Retinal pigment epithelial cell (primary cell): ENCODE results near the gene CPNE7.

Experiments
- DNase-seq: peaks from one replicate; pipeline ENCODE4 v3.0.0-alpha.2; 2010; ENCODE audit warnings: low read depth
- H3K4me3 ChIP-seq: 2 replicates; pipeline ENCODE4 v1.5.1; 2011; ENCODE audit warnings: mild to moderate bottlenecking, low read length, control low read depth, moderate library complexity
- CTCF ChIP-seq: conservative IDR thresholded peaks from 2 replicates; pipeline ENCODE4 v1.5.1; 2011; ENCODE audit warnings: low read depth, low read length, control low read depth, inconsistent platforms

Gene CPNE7

GRCh38 chr16:89637379-89637778 lies 61.8 kb downstream of the CPNE7 start:
- DNase-seq: no peak
- no peak overlapping the region for H3K4me3 ChIP-seq
- TF ChIP-seq CTCF: no peak

- TF ChIP-seq CTCF: no peak
- no peak for DNase-seq
Measured at GRCh38 chr16:89638455-89638854, 62.9 kb downstream of the CPNE7 start.

GRCh38 chr16:89639385-89639784 lies 63.8 kb downstream of the CPNE7 start:
- no peak overlapping the region for H3K4me3 ChIP-seq
- DNase-seq: no peak
- TF ChIP-seq CTCF: no peak

More at GRCh38 chr16:89638455-89638854, 62.9 kb downstream of the CPNE7 start:
- H3K4me3 ChIP-seq: no peak overlapping the region

GRCh38 chr16:89641458-89642119 lies 66.0 kb downstream of the CPNE7 start:
- TF ChIP-seq CTCF: no peak
- no peak overlapping the region for H3K4me3 ChIP-seq
- DNase-seq: no peak

- no peak for DNase-seq
- no peak for TF ChIP-seq CTCF
- H3K4me3 ChIP-seq: no peak overlapping the region
Measured at GRCh38 chr16:89642574-89642973, 67.0 kb downstream of the CPNE7 start.

GRCh38 chr16:89643769-89644300 lies 68.3 kb downstream of the CPNE7 start:
- no peak for TF ChIP-seq CTCF
- H3K4me3 ChIP-seq: no peak overlapping the region
- no peak for DNase-seq

- no peak for DNase-seq
- no peak overlapping the region for H3K4me3 ChIP-seq
- no peak for TF ChIP-seq CTCF
Measured at GRCh38 chr16:89645122-89645521, 69.6 kb downstream of the CPNE7 start.
